Measurements from ENCODE around the gene SPAG16. TPM values are rescaled to one million over a fixed set of nuclear protein-coding genes. Genes with fewer than 3 reads are reported as not detected.

SPAG16 gene
- total RNA-seq, 2 donors from 2014 or later, result 8.2 to 9.0 TPM

DNA sequence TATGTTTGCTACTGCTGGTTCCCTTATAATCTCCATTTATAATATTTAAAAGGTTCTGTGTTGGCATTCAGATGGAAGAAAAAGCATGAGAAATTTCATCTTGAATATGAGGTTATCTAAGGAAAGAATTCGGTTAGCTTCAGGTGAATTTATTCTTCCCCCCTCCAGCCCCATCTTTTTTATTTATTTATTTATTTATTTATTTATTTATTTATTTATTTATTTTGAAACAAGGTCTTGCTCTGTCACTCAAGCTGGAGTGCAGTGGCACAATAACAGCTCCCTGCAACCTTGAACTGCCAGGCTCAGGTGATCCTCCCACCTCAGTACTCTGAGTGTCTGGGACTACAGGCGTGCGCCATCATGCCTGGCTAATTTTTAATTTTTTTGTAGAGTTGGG is 1031.1 kb downstream of the SPAG16 start:
- no peaks in the 10 kb centered on the region for H3K27me3 Mint-ChIP-seq (ENCODE audit: low read depth)
- H3K4me3 Mint-ChIP-seq, result no peak overlapping the region
- H3K27ac Mint-ChIP-seq, result no peak overlapping the region
- H3K4me1 Mint-ChIP-seq (ENCODE audit: low read depth), result no peaks in the 10 kb centered on the region
- no peak for ATAC-seq (replicated peaks in 1 of 2)
- no peak for DNase-seq
- H3K9me3 Mint-ChIP-seq, result peaks cover 2% of the 10 kb centered on the region in 2 donors
- H3K36me3 Mint-ChIP-seq (ENCODE audit: insufficient read depth in 2 of 2), result no peaks in the 10 kb centered on the region

DNA sequence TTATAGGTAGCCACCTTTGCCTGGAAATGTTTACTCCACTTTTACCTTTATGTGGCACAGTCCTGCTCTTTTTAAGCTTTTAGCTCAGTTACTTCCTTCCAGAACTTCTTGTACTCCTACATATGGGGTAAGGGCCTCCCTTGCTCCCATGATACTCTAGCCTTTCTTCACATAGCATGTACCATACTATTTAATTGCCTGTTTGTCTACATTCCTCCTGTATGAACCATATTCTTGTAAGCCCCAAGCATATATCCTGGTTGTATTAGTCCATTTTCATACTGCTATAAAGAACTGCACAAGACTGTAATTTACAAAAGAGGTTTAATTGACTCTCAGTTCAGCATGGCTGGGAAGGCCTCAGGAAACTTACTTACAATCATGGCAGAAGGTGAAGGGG is 1035.9 kb downstream of the SPAG16 start:
- H3K9me3 Mint-ChIP-seq, result peaks cover 2% of the 10 kb centered on the region in 2 donors
- no peaks in the 10 kb centered on the region for H3K36me3 Mint-ChIP-seq (ENCODE audit: insufficient read depth in 2 of 2)
- no peaks in the 10 kb centered on the region for H3K4me1 Mint-ChIP-seq (ENCODE audit: low read depth)
- no peak for DNase-seq
- no peak overlapping the region for H3K27ac Mint-ChIP-seq
- ATAC-seq (replicated peaks in 1 of 2), result no peak
- H3K27me3 Mint-ChIP-seq (ENCODE audit: low read depth), result no peaks in the 10 kb centered on the region
- H3K4me3 Mint-ChIP-seq, result no peak overlapping the region

DNA sequence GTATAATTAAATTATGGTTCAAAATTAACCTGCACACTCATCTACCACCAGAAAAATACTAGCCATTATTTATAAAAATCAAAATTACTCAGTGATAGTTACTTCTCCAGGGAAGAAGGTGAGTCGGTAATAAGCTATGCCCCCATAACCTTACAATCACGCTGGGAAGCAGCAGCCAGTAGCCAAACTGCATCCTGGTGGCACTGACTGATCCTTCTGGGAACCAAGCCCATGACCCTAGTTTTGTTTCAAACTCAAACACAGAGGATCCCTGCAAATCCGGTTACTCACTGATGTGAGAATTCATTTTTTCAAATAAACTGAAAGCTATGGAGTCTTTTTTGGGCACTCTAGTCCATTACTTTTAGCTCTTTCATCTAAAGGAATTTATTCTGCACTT is 1038.4 kb downstream of the SPAG16 start:
- H3K4me1 Mint-ChIP-seq (ENCODE audit: low read depth), result no peaks in the 10 kb centered on the region
- H3K9me3 Mint-ChIP-seq, result peaks cover 2% of the 10 kb centered on the region in 2 donors
- DNase-seq (no peak), ATAC-seq (replicated peaks in 1 of 2) (no peak)
- no peak overlapping the region for H3K27ac Mint-ChIP-seq
- H3K27me3 Mint-ChIP-seq (ENCODE audit: low read depth), result no peaks in the 10 kb centered on the region
- H3K36me3 Mint-ChIP-seq (ENCODE audit: insufficient read depth in 2 of 2), result no peaks in the 10 kb centered on the region
- H3K4me3 Mint-ChIP-seq, result no peak overlapping the region

DNA sequence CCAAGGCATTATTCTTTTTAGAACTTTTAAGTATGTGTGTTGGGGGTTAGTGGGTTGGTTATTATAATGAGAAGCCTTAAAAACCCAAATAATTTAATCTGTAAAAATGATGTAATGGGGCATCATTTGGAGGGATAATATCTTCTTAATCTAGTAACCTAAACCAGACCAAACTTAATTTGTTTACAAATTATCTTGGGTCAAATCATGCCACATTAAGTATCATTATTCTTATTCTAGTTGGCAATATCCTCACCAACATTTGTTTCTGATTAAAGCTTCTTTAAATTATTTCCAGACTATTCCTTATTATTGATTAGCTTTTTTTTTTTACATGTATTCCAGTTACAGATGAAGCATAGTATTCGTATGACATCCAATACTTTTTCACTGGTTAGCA is 1041.1 kb downstream of the SPAG16 start:
- H3K4me1 Mint-ChIP-seq (ENCODE audit: low read depth), result no peaks in the 10 kb centered on the region
- H3K9me3 Mint-ChIP-seq, result no peaks in the 10 kb centered on the region
- H3K27me3 Mint-ChIP-seq (ENCODE audit: low read depth), result no peaks in the 10 kb centered on the region
- no peak overlapping the region for H3K27ac Mint-ChIP-seq
- ATAC-seq (replicated peaks in 1 of 2) (no peak), DNase-seq (no peak)
- no peak overlapping the region for H3K4me3 Mint-ChIP-seq
- H3K36me3 Mint-ChIP-seq (ENCODE audit: insufficient read depth in 2 of 2), result no peaks in the 10 kb centered on the region

DNA sequence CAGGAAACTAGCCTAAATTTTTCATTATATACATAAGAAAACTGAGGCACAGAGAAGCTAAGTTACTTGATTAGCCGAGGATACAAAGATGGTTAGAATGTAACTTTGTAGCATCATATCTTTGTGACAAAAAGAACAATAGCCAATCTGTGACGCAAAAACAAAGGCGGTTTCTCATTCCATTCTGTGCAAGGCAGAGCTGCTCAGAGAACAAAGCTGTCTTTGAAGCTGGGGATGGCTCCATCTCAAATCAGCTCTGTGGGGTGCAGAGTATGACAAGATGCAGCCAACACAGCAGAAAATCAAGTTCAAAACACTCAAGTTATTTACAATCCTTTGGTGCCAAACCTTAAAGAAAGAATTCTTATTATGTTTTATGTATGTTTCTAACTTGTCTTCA is 1044.7 kb downstream of the SPAG16 start:
- Mint-ChIP-seq H3K27ac (no peak overlapping the region), H3K4me3 (no peak overlapping the region), H3K4me1 (ENCODE audit: low read depth) (no peaks in the 10 kb centered on the region), H3K27me3 (ENCODE audit: low read depth) (no peaks in the 10 kb centered on the region), H3K36me3 (ENCODE audit: insufficient read depth in 2 of 2) (no peaks in the 10 kb centered on the region), H3K9me3 (no peaks in the 10 kb centered on the region)
- DNase-seq (no peak), ATAC-seq (replicated peaks in 1 of 2) (no peak)

DNA sequence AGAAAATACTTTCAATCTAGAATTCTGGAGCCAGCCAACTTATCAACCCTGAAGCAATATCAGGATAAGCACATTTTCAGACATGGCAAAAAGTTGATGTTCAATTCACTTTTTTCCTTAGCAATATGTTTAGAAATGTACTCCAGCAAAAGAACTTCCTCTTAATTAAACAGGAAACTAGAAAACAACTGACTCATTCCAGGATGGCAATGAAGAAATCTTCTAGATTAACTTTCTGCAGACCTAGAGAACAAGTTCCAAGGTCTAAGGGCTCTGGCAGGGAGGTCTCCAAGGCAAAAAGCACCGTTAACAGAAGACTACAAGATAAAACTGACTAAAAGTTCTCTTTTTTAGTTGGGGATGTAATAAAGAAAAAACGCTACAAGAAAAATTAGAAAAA is 1057.4 kb downstream of the SPAG16 start:
- Mint-ChIP-seq H3K4me3 (no peak overlapping the region), H3K4me1 (ENCODE audit: low read depth) (no peaks in the 10 kb centered on the region), H3K27me3 (ENCODE audit: low read depth) (no peaks in the 10 kb centered on the region), H3K9me3 (no peaks in the 10 kb centered on the region), H3K27ac (no peak overlapping the region), H3K36me3 (ENCODE audit: insufficient read depth in 2 of 2) (no peaks in the 10 kb centered on the region)
- ATAC-seq (replicated peaks in 1 of 2) (no peak), DNase-seq (no peak)

DNA sequence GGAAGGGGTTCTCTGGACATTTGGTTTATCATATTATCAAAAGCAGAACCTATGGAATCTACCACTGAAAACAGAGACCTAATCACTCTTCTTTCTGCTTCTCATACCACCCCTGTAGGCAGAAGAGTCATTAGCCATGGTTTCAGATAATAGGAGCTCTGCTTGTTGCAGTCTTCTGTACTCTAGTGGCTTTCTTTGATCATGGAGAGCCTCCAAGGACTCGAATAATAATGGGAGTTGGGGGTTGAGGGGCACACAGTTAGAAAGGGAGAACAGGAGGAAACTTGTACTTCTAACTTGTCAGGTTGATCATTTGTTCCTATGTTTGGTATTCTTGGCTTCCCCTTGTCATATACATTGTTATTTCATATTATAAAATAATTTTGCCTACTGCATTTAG is 1074.2 kb downstream of the SPAG16 start:
- no peaks in the 10 kb centered on the region for H3K36me3 Mint-ChIP-seq (ENCODE audit: insufficient read depth in 2 of 2)
- no peaks in the 10 kb centered on the region for H3K27me3 Mint-ChIP-seq (ENCODE audit: low read depth)
- DNase-seq, result no peak
- H3K4me3 Mint-ChIP-seq, result no peak overlapping the region
- peaks cover 4 to 5% of the 10 kb centered on the region in 2 donors for H3K9me3 Mint-ChIP-seq
- H3K27ac Mint-ChIP-seq, result no peak overlapping the region
- H3K4me1 Mint-ChIP-seq (ENCODE audit: low read depth), result no peaks in the 10 kb centered on the region
- ATAC-seq (replicated peaks in 1 of 2), result no peak

DNA sequence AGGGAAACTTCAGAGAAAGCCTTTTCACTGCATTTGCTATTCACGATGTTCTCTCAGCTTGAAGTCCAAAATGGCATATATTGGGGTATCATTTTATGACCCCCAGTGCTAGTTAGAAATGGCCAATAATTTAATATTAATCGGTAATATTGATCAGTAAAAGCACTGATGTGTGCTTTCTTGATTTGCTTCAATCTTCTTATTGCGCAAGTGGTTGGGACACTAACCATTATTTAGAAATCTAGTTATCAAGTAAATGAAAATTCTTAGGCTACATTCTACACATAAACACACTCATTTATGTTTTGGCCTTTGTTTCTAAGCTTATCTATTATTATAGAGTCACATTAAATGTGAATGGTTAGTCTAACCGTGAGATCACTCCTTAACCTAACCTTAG is 1076.9 kb downstream of the SPAG16 start:
- DNase-seq, result no peak
- no peaks in the 10 kb centered on the region for H3K36me3 Mint-ChIP-seq (ENCODE audit: insufficient read depth in 2 of 2)
- no peak overlapping the region for H3K4me3 Mint-ChIP-seq
- H3K9me3 Mint-ChIP-seq, result peaks cover 4 to 5% of the 10 kb centered on the region in 2 donors
- no peak overlapping the region for H3K27ac Mint-ChIP-seq
- no peaks in the 10 kb centered on the region for H3K27me3 Mint-ChIP-seq (ENCODE audit: low read depth)
- H3K4me1 Mint-ChIP-seq (ENCODE audit: low read depth), result no peaks in the 10 kb centered on the region
- ATAC-seq (replicated peaks in 1 of 2), result no peak

DNA sequence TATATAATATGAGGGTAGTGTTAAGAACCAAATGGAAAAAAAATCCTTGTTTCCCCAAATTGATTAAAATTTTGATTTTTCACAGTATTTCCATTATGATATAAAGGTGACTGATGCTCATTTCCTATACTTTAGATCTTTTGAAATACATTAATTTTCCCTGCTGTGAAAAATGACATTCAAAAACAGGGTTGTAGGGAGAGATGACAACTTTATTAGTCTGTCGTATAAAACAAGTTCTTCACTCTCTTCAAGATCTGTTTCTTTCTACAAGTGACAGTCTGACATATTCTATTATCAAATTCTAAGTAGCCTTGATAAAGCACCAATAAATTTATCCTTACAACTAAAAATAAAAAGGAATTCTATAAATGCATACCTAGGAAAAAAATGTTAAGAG is 1081.3 kb downstream of the SPAG16 start:
- Mint-ChIP-seq H3K4me1 (ENCODE audit: low read depth) (no peaks in the 10 kb centered on the region), H3K27me3 (ENCODE audit: low read depth) (no peaks in the 10 kb centered on the region), H3K4me3 (no peak overlapping the region), H3K36me3 (ENCODE audit: insufficient read depth in 2 of 2) (no peaks in the 10 kb centered on the region), H3K9me3 (peaks cover 0 to 1% of the 10 kb centered on the region in 2 donors), H3K27ac (no peak overlapping the region)
- DNase-seq (no peak), ATAC-seq (replicated peaks in 1 of 2) (no peak)

DNA sequence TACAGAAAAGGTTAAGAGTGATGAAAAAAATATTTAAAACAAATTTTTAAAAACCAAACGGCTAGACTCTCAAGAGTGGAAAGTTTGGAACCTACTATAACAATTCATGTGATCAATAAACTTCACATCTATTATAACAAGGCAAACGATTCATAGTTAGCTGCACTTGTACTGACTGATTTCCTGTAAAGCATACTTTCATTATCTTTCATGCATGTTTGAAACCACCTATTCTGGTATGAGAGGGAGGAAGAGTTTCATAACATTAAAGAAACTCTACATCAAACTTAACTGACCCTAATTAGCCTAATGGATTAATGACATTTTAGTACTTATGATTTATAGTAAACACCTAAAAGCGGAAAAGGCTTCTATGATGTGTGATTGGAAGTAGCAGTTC is 1082.9 kb downstream of the SPAG16 start:
- H3K4me1 Mint-ChIP-seq (ENCODE audit: low read depth), result no peaks in the 10 kb centered on the region
- H3K9me3 Mint-ChIP-seq, result peaks cover 0 to 1% of the 10 kb centered on the region in 2 donors
- H3K27ac Mint-ChIP-seq, result no peak overlapping the region
- ATAC-seq (replicated peaks in 1 of 2) (no peak), DNase-seq (no peak)
- H3K36me3 Mint-ChIP-seq (ENCODE audit: insufficient read depth in 2 of 2), result no peaks in the 10 kb centered on the region
- H3K4me3 Mint-ChIP-seq, result no peak overlapping the region
- no peaks in the 10 kb centered on the region for H3K27me3 Mint-ChIP-seq (ENCODE audit: low read depth)

DNA sequence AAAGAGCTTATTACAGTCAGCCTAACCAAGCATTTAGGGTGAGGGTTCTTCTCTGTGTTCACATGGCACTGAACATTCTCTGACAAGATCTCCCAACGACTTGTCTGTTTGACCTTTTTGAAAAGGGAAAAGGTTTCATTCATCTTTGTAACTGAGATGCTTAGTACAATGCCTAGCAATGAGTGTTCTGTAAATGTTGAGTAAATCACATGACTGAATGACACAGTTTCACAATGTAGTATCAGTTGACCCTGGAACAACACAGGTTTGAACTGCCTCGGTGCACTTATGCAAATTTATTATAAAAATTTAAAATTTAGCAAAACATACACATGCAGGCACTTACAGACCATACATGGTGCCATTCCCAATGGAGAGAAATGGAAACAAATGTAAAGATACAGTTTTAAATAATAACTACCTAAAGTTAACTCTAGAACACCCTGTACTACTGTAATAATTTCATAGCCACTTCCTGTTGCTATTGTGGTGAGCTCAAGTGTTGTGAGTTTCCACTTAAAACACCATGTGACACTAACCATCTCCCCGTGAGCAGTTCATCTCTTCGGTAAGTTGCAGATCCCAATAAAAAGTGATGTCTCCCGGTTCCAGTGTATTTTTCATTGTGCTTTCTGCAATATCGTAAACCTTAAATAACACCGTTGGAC is 1092.5 kb downstream of the SPAG16 start:
- no peaks in the 10 kb centered on the region for H3K4me1 Mint-ChIP-seq (ENCODE audit: low read depth)
- no peaks in the 10 kb centered on the region for H3K36me3 Mint-ChIP-seq (ENCODE audit: insufficient read depth in 2 of 2)

DNA sequence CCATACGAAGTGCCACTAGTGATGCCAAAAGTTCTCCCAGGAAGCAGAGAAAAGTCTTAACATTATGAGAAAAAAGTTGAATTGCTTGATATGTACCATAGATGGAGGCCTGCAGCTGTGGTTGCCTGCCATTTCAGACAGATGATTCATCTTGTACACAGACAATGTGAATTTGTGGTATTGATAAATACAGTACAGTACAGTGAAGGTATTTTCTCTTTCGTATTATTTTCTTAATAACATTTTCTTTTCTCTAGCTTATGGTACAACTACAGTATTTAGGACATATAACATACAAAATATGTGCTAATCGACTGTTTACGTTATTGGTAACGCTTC is 1093.0 kb downstream of the SPAG16 start:
- no peak for ATAC-seq (replicated peaks in 1 of 2)
- H3K27ac Mint-ChIP-seq, result no peak overlapping the region
- H3K4me3 Mint-ChIP-seq, result no peak overlapping the region
- H3K4me1 Mint-ChIP-seq (ENCODE audit: low read depth), result no peaks in the 10 kb centered on the region
- H3K27me3 Mint-ChIP-seq (ENCODE audit: low read depth), result no peaks in the 10 kb centered on the region
- H3K36me3 Mint-ChIP-seq (ENCODE audit: insufficient read depth in 2 of 2), result no peaks in the 10 kb centered on the region
- DNase-seq, result no peak
- no peaks in the 10 kb centered on the region for H3K9me3 Mint-ChIP-seq

More for the DNA sequence above, 1092.5 kb downstream of the SPAG16 start:
- H3K4me3 Mint-ChIP-seq, result no peak overlapping the region
- H3K27ac Mint-ChIP-seq, result no peak overlapping the region
- H3K9me3 Mint-ChIP-seq, result peaks cover 0 to 1% of the 10 kb centered on the region in 2 donors
- H3K27me3 Mint-ChIP-seq (ENCODE audit: low read depth), result no peaks in the 10 kb centered on the region
- DNase-seq (no peak), ATAC-seq (replicated peaks in 1 of 2) (no peak)

DNA sequence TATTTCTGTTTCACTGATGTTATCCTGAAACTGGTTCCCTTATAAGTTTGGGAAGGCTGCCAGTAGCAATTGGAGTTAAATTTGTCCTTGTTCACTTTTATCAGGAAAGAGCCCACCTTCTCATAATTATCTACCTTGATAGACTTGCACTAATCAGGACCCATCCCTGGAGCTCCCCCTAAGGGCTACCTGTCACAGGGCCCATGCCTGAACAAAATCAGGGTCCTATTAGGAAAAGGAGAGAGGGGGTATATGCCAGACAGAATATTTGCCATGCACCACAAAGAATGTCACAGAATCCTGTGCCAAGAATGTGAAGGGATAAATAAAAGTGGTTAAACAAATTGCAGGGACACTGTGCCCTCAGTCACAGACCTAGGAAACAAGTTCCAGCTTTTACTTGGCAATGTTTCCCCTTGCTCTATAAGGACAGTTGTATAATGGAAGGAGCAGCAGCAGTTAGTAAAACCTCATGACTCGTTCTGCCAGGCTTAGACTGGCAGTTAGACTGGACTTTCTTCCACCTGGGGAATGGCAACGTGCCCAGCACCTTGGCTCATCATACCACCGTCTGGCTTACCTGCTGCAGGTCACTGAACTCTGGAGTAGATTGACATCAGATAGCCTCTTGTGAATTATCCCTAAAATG is 1094.3 kb downstream of the SPAG16 start:
- no peaks in the 10 kb centered on the region for H3K36me3 Mint-ChIP-seq (ENCODE audit: insufficient read depth in 2 of 2)
- H3K4me1 Mint-ChIP-seq (ENCODE audit: low read depth), result no peaks in the 10 kb centered on the region
- no peaks in the 10 kb centered on the region for H3K27me3 Mint-ChIP-seq (ENCODE audit: low read depth)
- ATAC-seq (replicated peaks in 1 of 2) (no peak), DNase-seq (no peak)
- H3K9me3 Mint-ChIP-seq, result no peaks in the 10 kb centered on the region
- H3K27ac Mint-ChIP-seq, result no peak overlapping the region
- H3K4me3 Mint-ChIP-seq, result no peak overlapping the region

DNA sequence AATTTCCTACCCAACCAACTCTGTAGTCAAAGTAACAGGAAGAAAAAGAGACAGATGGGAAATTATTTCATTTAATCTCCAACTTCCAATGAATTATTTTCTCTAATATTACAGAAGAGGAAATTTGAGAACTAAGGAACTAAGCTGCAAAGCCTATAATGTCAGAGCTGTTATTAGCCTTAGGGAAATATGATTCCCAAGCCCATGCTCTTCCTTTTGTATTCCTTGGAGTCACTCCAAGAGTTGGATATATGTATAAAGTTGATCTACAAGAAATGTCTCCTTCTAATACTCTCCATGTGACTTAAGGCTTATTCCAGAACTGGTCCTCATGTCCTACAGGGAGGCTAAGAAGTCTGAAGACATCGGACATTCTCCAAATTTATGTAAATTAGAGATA is 1095.0 kb downstream of the SPAG16 start:
- no peaks in the 10 kb centered on the region for H3K27me3 Mint-ChIP-seq (ENCODE audit: low read depth)
- no peak for ATAC-seq (replicated peaks in 1 of 2)
- H3K4me1 Mint-ChIP-seq (ENCODE audit: low read depth), result no peaks in the 10 kb centered on the region
- no peak for DNase-seq
- H3K9me3 Mint-ChIP-seq, result no peaks in the 10 kb centered on the region
- H3K4me3 Mint-ChIP-seq, result no peak overlapping the region
- no peak overlapping the region for H3K27ac Mint-ChIP-seq
- no peaks in the 10 kb centered on the region for H3K36me3 Mint-ChIP-seq (ENCODE audit: insufficient read depth in 2 of 2)
